Measurements from ENCODE around the gene LEMD1.

GRCh38 chr1:205391386-205391785 is 30.5 kb downstream of the LEMD1 start:
- TF ChIP-seq CTCF (conservative IDR thresholded peaks at IDR 0.05 in 1 of 2, IDR thresholded peaks at IDR 0.05 in 1 of 2; ENCODE audit: low read depth in 1 of 2, low read length in 2 of 2) (no peak), EZH2 (IDR thresholded peaks at IDR 0.05; ENCODE audit: low read length, missing control alignments) (no peak)
